ENCODE data around the gene ARID1B. TPM values are rescaled to one million over a fixed set of nuclear protein-coding genes. Genes with fewer than 3 reads are reported as not detected.

ARID1B gene
- total and polyA plus RNA-seq, 9 of the 15 experiments (the other 6 are each of a cell fraction or from before 2014, with no cell fraction given) = 12.5 to 50.5 (median 25.8) TPM

GRCh38 chr6:157099912-157100593 is 322.9 kb downstream of the ARID1B start (continued):
- TF ChIP-seq REST (IDR thresholded peaks at IDR 0.05; ENCODE audit: borderline replicate concordance) (no peak), REST (CRISPR knock-in tag; IDR thresholded peaks at IDR 0.05; ENCODE audit: low read depth) (no peak), ERF (CRISPR knock-in tag; IDR thresholded peaks at IDR 0.05) (no peak), ZNF224 (CRISPR knock-in tag; IDR thresholded peaks at IDR 0.05) (no peak), MECOM (CRISPR knock-in tag; IDR thresholded peaks at IDR 0.05) (no peak), KAT8 (IDR thresholded peaks at IDR 0.05; ENCODE audit: low read depth) (no peak), MBD1 (CRISPR knock-in tag; IDR thresholded peaks at IDR 0.05) (no peak), ZNF239 (CRISPR knock-in tag; IDR thresholded peaks at IDR 0.05) (no peak), MAZ (CRISPR knock-in tag; conservative IDR thresholded peaks at IDR 0.05 in 1 of 2, IDR thresholded peaks at IDR 0.05 in 1 of 2) (no peak), SNRNP70 (optimal IDR thresholded peaks at IDR 0.05; ENCODE audit: low read depth, low read length) (no peak), KLF6 (CRISPR knock-in tag; IDR thresholded peaks at IDR 0.05; ENCODE audit: borderline replicate concordance) (no peak), KLF16 (IDR thresholded peaks at IDR 0.05) (no peak), ZNF518B (CRISPR knock-in tag; IDR thresholded peaks at IDR 0.05) (no peak), U2AF1 (optimal IDR thresholded peaks at IDR 0.05; ENCODE audit: low read depth, low read length) (no peak), NR2C1 (IDR thresholded peaks at IDR 0.05) (no peak), NR2C1 (tag; IDR thresholded peaks at IDR 0.05) (0 out of 2 replicates have a peak, but pooled peaks have one; percentile 27)
